ENCODE results near the gene LHFPL2. TPM values are rescaled to one million over a fixed set of nuclear protein-coding genes. Genes with fewer than 3 reads are reported as not detected.

LHFPL2 gene
- total and polyA plus RNA-seq, 12 donors: 2.4 to 14.9 (median 5.1) TPM

- DNase-seq (peak; percentile 80 to 95), ATAC-seq (peak; percentile 92 to 98 (median 96))
- WGBS, 2 donors: 11 to 20% methylated on average over 10 of the region's 10 CpGs
- intact Hi-C loops (cut with DNase I): loop anchor here in 1 of 10 donors (2.0 kb wide), 1 partner anchor 38 kb away; no protein-coding TSS in a partner anchor
- no peaks in the 10 kb centered on the region for H3K27me3 ChIP-seq
- H3K27ac ChIP-seq: peak overlapping the region in 8 of 10 donors; percentile 3 to 76 (median 64)
- no peak for TF ChIP-seq CTCF (IDR thresholded peaks at IDR 0.05)
- no peak overlapping the region for H3K4me3 ChIP-seq
- H3K9me3 ChIP-seq: no peaks in the 10 kb centered on the region
- H3K36me3 ChIP-seq: no peaks in the 10 kb centered on the region
- peaks cover 19 to 97% (median 51%) of the 10 kb centered on the region in 9 donors for H3K4me1 ChIP-seq
Observed at GRCh38 chr5:78504704-78505677, 143.6 kb downstream of the LHFPL2 start.

- WGBS, 2 donors: 74 to 87% methylated on average over 4 of the region's 4 CpGs
- intact Hi-C loops (cut with DNase I): loop anchor here in 1 of 10 donors (2.0 kb wide), 1 partner anchor 37 kb away; no protein-coding TSS in a partner anchor
Observed at GRCh38 chr5:78503958-78504653, 144.5 kb downstream of the LHFPL2 start.

GRCh38 chr5:78501411-78502352 is 146.9 kb downstream of the LHFPL2 start:
- ATAC-seq (no peak), DNase-seq (no peak)
- Histone ChIP-seq H3K9me3 (no peaks in the 10 kb centered on the region), H3K36me3 (no peaks in the 10 kb centered on the region), H3K4me1 (peaks cover 17 to 87% (median 67%) of the 10 kb centered on the region in 9 donors), H3K27me3 (no peaks in the 10 kb centered on the region), H3K27ac (peak overlapping the region in 1 of 10 donors; percentile 32), H3K4me3 (no peak overlapping the region)
- intact Hi-C loops (cut with DNase I): no loop called here
- no peak for TF ChIP-seq CTCF (IDR thresholded peaks at IDR 0.05)
- WGBS, 2 donors: 68% methylated on average over 9 of the region's 9 CpGs

More at GRCh38 chr5:78503958-78504653, 144.5 kb downstream of the LHFPL2 start:
- H3K36me3 ChIP-seq: no peaks in the 10 kb centered on the region
- no peak for DNase-seq
- ATAC-seq: peak in 2 of 8 donors; percentile 22 to 25
- H3K27ac ChIP-seq: peak overlapping the region in 8 of 10 donors; percentile 3 to 76 (median 64)
- H3K9me3 ChIP-seq: no peaks in the 10 kb centered on the region
- no peak for TF ChIP-seq CTCF (IDR thresholded peaks at IDR 0.05)
- no peaks in the 10 kb centered on the region for H3K27me3 ChIP-seq
- no peak overlapping the region for H3K4me3 ChIP-seq
- H3K4me1 ChIP-seq: peaks cover 11 to 88% (median 46%) of the 10 kb centered on the region in 9 donors
